PFSK-1 (cell line): ENCODE results near the gene NTM.

Experiments
- POLR2AphosphoS5 ChIP-seq: IDR thresholded peaks from 2 replicates; pipeline ENCODE4 v1.6.1; 2012; ENCODE audit warnings: low read depth, mild to moderate bottlenecking, control low read depth, low read length, moderate library complexity
- SIN3A ChIP-seq: IDR thresholded peaks from 2 replicates; pipeline ENCODE4 v1.6.1; 2012; ENCODE audit warnings: mild to moderate bottlenecking, low read length, moderate library complexity, borderline replicate concordance; ENCODE audit not compliant: insufficient read depth
- TAF1 ChIP-seq: IDR thresholded peaks from 2 replicates; pipeline ENCODE4 v1.6.1; 2012; ENCODE audit warnings: low read length, control low read depth, borderline replicate concordance; ENCODE audit not compliant: insufficient read depth
- TF ChIP-seq, protein P1 (sequence below), 2 experiments: IDR thresholded peaks; 2 replicates each; pipeline versions ENCODE4 v1.6.1 to v1.8.0; 2011 to 2012; ENCODE audit warnings: low read depth in 2 of 2, low read length in 2 of 2, control low read depth in 1 of 2, inconsistent platforms in 1 of 2, mild to moderate bottlenecking in 1 of 2, moderate library complexity in 1 of 2; ENCODE audit not compliant: insufficient read depth in 1 of 2

DNA sequence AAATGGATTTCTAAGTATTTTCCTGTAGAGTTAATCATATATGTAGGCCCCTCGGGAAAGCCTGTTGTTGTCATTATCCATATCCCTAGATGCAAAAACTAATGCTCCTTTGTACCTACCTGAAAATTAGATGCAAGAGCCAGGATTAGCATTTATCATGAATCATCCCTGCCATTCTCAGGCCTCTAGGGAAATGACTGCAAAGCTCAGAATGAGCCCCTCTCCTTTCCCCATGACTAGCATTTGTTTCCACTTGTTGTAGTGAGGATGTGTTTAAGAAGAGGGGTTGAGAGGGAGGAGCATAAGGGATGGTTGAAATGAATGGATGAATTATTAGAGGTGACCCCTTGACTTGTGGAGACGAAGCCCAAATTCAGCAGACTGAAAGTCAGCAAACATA, 537.9 kb downstream of the NTM start:
- TF ChIP-seq, protein P1, sequence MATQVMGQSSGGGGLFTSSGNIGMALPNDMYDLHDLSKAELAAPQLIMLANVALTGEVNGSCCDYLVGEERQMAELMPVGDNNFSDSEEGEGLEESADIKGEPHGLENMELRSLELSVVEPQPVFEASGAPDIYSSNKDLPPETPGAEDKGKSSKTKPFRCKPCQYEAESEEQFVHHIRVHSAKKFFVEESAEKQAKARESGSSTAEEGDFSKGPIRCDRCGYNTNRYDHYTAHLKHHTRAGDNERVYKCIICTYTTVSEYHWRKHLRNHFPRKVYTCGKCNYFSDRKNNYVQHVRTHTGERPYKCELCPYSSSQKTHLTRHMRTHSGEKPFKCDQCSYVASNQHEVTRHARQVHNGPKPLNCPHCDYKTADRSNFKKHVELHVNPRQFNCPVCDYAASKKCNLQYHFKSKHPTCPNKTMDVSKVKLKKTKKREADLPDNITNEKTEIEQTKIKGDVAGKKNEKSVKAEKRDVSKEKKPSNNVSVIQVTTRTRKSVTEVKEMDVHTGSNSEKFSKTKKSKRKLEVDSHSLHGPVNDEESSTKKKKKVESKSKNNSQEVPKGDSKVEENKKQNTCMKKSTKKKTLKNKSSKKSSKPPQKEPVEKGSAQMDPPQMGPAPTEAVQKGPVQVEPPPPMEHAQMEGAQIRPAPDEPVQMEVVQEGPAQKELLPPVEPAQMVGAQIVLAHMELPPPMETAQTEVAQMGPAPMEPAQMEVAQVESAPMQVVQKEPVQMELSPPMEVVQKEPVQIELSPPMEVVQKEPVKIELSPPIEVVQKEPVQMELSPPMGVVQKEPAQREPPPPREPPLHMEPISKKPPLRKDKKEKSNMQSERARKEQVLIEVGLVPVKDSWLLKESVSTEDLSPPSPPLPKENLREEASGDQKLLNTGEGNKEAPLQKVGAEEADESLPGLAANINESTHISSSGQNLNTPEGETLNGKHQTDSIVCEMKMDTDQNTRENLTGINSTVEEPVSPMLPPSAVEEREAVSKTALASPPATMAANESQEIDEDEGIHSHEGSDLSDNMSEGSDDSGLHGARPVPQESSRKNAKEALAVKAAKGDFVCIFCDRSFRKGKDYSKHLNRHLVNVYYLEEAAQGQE (IDR thresholded peaks at IDR 0.05; ENCODE audit: insufficient read depth in 1 of 2, low read depth in 2 of 2, low read length in 2 of 2), result no peak
- no peak for TF ChIP-seq TAF1
- no peak for TF ChIP-seq POLR2AphosphoS5
- no peak for TF ChIP-seq SIN3A
